ENCODE results near the gene ZNF219. TPM values are rescaled to one million over a fixed set of nuclear protein-coding genes. Genes with fewer than 3 reads are reported as not detected.

ZNF219 gene
- 5.4 TPM for total RNA-seq

DNA sequence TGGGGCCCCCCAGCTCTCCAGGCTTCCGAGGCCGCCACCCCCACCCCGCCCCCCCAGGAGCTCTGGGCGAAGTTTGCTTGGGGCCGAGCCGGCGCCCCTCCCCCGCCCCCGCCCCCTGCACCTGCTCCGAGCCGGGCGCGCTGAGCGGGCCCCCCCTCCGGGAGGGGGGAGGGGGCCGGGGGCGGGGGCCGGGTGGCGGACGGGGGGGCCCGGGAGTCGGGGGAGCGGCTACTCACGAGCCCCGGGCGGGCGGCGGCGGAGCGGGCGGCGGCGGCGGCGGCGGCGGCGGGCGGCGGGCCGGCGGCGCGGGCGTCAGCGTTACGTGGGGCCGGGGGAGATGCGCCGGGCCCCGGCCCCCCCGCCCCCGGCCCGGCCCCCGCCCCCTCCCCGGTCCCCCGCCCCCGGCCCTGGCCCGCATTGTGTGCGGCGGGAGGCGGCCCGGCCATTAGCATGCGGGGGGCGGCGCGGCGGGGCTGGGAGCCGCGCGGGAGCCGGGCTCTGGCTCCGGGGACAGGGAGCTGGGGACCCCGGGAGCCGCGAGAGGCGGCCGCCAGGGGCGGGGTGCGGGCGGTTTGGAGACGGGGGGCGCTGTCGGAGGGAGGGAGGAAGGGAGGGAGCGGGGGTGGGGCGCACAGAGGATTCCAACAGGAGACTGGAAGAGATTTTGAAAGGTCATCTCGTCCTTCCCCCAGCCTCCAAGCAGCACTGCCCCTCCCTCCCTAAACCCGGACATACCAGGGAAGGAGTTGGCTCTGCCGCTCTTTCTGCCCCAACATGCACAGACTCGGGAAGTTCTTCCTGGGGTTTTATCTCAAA is at the start of gene ZNF219:
Gene ZNF219, minus strand, starts transcription at position 580 of the 816 bp plus-strand sequence. CDS start 5,064 bp downstream, outside the sequence.
- DNase-seq, result peak; percentile 55

DNA sequence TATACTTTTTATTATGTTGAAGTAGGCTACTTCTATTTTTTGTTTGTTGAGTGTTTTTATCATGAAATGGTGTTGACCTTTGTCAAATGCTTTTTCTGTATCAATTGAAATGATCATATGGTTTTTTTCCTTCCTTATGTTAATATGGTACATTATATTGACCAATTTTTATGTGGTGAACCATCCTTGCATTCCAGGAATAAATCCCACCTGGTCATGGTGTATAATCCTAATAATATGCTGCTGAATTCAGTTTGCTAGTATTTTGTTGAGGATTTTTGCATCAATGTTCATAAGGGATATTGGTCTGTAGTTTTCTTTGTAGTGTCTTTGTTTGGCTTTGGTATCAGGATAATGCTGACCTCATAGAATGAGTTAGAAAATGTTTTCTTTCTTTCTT is 47.0 kb upstream of the ZNF219 start:
- no peak for DNase-seq

DNA sequence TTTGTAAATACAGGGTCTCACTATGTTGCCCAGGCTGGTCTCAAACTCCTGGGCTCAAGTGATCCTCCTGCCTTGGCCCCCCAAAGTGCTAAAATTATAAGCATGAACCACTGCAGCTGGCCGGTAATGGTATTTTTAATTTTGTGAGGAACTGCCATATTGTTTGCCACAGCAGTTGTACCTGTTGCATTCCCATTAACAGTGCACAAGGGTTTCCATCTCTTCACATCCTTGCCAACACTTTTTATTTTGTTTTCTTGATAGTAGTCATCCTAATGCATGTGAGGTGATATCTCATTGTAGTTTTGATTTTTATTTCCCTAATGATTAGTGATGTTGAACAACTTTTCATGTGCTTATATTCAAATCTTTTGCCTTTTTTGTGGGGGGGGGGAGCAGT is 43.9 kb upstream of the ZNF219 start:
- DNase-seq, result no peak

DNA sequence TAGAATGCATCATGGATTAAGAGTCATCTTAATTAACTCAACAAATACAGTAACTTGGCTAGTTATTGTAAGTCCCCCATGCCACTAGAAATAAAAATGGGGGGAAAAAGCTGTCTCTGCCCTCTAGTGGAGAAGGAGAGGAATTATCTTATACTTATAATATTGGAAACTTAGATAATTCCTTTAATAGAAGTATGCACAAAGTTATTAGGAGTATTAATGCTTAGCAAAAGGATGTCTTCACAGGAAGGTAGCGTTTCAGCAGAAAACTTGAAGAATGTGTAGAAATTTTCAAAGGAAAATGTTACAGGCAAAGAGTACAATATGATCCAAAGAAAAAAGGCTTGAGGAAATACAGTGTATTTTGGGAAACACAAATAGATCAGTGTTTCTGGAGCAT is 37.6 kb upstream of the ZNF219 start:
- no peak for DNase-seq

GRCh38 chr14:21133901-21134300 is 35.4 kb upstream of the ZNF219 start:
- DNase-seq, result no peak

GRCh38 chr14:21123429-21123828 is 25.0 kb upstream of the ZNF219 start:
- no peak for DNase-seq

DNA sequence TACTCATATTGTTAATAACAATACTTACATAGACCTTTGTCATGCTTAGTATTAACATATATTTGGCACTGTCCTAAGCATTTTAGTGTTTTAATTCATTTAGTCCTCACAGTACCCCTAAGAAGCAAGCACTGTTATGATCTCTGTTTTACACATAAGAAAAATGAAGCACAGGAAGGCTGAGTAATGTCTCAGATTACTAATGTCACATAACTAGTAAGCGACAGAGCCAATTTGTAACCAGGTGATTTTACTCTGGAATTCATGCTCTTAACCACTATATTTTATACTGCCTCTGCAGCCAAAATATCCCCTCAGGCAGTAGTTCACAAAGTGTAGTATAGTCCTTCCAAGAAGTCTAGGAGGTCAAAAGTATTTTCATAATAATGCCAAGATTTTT is 22.7 kb upstream of the ZNF219 start:
- DNase-seq, result no peak

DNA sequence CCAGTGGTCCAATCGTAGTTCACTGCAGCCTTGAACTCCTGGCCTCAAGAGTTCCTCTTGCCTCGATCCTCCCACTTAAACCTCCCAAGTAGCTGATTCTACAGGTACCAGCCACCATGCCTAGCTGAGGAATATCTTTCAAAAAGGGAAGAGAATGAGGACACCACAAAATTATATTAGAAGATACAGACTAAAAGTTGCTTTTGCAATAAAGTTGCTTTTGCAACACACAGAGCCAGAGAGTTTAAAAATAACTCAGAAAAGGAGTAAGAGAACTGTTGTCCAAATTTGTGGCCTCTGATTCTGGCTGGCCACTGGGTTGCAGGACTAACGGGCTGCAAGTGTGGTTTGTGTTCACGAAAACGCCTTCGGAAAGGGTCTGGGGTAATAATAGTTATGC is 22.2 kb upstream of the ZNF219 start:
- no peak for DNase-seq

GRCh38 chr14:21118933-21119332 is 20.5 kb upstream of the ZNF219 start:
- DNase-seq, result no peak

DNA sequence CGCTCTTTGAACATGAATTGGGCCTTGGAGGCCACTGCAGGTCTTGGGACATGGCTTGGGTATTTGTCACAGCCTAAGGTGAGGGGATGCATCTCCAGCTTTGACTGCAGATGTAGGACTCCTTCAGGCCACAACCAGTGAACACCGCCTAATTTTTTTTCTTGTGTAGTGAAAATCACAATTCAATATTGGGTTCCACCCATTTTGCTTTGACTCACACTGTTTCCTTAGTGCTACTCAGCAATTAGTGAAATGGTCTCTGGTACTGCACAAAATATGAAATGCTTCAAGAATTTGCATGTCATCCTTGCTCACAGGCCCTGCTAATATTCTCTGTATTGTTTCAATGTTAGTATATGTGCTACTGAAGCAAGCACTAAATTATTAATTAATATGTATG is 14.9 kb upstream of the ZNF219 start:
- DNase-seq, result no peak

GRCh38 chr14:21112255-21112654 is 13.8 kb upstream of the ZNF219 start:
- no peak for DNase-seq

DNA sequence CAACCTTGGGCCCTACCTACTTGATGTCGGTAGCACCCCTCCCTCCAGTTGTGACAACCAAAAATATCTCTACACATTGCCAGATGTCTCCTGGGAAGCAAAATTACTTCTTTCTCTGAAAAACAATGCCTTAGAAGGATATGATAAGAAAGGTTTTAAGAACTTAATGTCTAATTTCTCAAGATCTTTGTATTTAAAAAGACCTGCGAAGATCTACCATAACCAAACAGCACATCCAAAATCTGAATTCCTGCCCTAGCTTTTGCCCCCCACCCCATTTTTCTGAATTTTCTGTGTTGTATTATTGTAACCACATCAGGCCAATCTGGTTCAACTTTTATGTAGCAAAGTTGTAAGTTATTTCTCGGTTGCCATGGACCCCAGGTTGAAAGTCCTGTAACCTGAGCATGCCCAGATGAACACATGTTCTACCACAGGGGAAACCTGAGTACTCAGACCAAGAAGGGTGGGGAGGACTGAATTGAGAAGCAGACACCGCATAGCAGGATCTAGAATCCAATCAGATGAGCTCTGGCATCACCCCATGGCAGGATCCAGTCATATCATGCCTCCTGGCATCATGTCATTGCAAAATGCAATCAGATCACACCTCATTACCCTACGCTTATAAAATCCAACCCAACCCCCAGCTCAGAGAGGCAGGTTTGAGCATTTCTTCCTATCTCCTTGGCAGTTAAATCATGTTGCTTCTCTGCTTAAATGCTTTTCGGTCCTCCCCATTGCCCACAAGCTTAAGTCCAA is 11.1 kb upstream of the ZNF219 start:
- no peak for DNase-seq

GRCh38 chr14:21108791-21109190 is 10.3 kb upstream of the ZNF219 start:
- no peak for DNase-seq

- no peak for DNase-seq
Measured at GRCh38 chr14:21107283-21107800, 8.9 kb upstream of the ZNF219 start.

DNA sequence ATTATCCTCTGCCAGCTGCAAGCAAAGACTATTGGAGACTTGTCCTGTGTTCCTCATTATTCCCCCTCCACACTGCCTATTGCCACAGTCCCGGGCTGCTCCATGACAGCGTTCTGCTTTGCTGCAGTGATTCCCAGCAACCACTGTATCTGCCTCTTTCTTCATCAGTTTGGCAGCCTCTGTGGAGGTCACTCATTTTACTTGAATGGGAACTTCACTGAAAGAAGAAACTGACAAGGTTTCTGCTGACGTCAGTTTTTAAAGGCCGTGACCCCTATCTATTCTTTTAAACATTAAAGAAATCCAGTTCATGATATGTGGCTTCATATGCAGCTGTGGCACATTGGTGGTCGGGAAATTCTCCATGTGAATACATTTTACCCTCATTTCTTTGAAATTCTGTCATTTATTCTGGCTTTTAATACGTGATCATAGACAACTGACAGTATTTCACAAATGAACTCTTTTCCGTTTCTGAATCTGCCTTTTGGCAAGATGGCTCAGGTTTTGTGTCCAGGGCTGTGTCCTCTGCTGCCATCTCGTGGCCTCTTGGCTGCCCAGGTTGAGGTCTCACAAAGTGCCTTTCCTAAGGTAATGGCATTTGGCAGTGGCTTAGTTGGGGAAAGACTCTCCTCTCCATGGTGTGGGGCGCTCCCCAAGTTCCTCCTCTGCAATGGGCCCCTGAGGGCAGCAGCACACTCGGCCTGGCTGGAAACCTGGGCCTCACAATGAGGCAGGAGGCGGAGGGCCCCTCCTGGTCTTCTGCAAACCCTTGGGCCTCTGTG is 8.2 kb upstream of the ZNF219 start:
- DNase-seq, result peak; percentile 79

DNA sequence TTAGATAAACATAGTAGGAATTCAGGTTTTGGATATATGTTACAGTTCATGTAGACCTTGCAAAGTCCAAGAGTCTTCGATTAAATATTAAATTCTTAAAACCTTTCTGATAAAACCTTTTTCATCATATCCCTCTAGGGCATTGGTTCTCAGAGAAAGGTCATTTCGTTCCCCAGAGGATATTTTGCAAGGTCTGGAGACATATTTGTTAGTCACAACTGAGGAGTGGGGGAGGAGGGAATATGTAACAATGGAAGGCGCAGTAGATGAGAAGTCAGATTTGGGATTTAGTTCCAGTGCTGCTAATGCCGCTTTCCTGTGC is 7.7 kb upstream of the ZNF219 start:
- no peak for DNase-seq

GRCh38 chr14:21105095-21105494 is 6.6 kb upstream of the ZNF219 start:
- no peak for DNase-seq

GRCh38 chr14:21104448-21105060 is 6.1 kb upstream of the ZNF219 start:
- DNase-seq, result peak; percentile 76

DNA sequence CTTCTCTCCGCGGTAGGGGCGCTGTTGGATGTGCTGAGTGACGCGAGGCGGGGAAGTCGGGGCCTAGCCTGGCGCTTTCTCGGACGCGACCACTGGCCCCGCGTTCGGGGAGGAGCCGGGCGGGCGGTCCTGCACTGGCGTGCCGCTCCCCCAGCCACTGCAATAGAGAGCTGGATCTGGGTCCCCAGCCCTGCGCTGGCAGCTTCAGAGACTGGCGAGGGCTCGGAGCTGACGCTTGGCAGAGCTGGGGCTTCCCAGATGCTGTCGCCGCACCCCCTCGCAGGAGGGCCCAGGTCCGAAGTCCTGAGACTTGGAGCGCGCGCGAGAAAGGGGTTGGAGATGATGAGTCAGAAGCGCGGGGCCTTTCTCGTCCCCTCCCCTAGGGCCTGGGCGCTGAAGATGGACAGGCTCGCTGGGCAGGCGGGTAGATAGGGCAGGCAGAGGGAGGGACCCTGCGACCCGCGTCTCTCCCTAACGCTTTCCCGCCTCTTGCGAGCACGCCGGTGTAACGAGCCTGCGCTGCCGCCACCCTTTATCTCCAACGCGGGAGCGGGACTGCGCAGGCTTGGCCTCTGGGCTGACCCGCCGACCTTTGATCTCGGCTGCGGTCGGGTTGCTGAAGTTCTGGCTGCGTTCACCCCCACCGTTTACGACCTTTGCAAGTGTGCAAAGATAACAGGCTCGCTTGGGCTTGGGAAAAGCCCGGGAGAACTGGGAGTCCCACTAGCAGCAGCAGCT is 5.4 kb upstream of the ZNF219 start:
- peak; percentile 98 for DNase-seq

GRCh38 chr14:21103411-21103709 is 4.9 kb upstream of the ZNF219 start:
- DNase-seq, result no peak

- no peak for DNase-seq
Measured at GRCh38 chr14:21102521-21103410, 4.3 kb upstream of the ZNF219 start.
